ENCODE data around the gene COQ9. TPM values are rescaled to one million over a fixed set of nuclear protein-coding genes. Genes with fewer than 3 reads are reported as not detected.

The COQ9 gene
- total and polyA plus RNA-seq, 2 of the 4 experiments (the other 2 are of a cell fraction): 57.9 to 58.5 TPM

GRCh38 chr16:57478396-57479204 lies 31.3 kb downstream of the COQ9 start:
- H3K14ac ChIP-seq (replicated peaks; ENCODE audit: low read depth, low read length): no peak overlapping the region
- no peak overlapping the region; a peak in 1 of 4 replicates for H4K8ac ChIP-seq (ENCODE audit: low read depth in 2 of 2, low read length in 2 of 2)
- POLR2A ChIA-PET (ENCODE audit: unreplicated experiment): no interaction called here
- in situ Hi-C loops (cut with MboI; ENCODE audit: low sequenced_read_pairs) (no loop called here), dilution Hi-C loops (cut with HindIII; ENCODE audit: low sequenced_read_pairs, unreplicated experiment) (no loop called here), intact Hi-C loops (cut with micrococcal nuclease) (no loop called here)
- CTCF ChIA-PET: no interaction called here
- H3K4me3 ChIP-seq (ENCODE audit: insufficient read depth, low read depth, low read length): peak overlapping the region; percentile 42
- no peaks in the 10 kb centered on the region for H4K20me1 ChIP-seq (ENCODE audit: insufficient read depth, low read length)
- peak overlapping the region; percentile 84 for H2AK9ac ChIP-seq (replicated peaks; ENCODE audit: low read depth, low read length, poor library complexity)
- no peak for TF ChIP-seq USF2 (IDR thresholded peaks at IDR 0.05; ENCODE audit: low read depth, low read length)
- no peak for TF ChIP-seq FOS (IDR thresholded peaks at IDR 0.05; ENCODE audit: low read depth, low read length)
- no peaks in the 10 kb centered on the region for H3K9me3 ChIP-seq (ENCODE audit: control insufficient read depth, insufficient read depth, low read length)
- no peak overlapping the region for H3K23ac ChIP-seq (ENCODE audit: low read depth, low read length)
- no peak overlapping the region for H2BK5ac ChIP-seq (ENCODE audit: low read depth, low read length, poor library complexity, severe bottlenecking)
- no peak; the same call in 1 of the 2 replicates for ATAC-seq (ENCODE audit: low read depth)
- no peak overlapping the region for H3K56ac ChIP-seq (ENCODE audit: extremely low read depth, insufficient read depth, low read length)
- H4K91ac ChIP-seq (ENCODE audit: insufficient read depth, low read depth, low read length): no peak overlapping the region
- peaks cover 6% of the 10 kb centered on the region; the same call in 1 of the 2 replicates for H3K36me3 ChIP-seq (ENCODE audit: control insufficient read depth, insufficient read depth, low read length)
- H3K9ac ChIP-seq (ENCODE audit: low read depth, low read length): peak overlapping the region; percentile 28
- H3K4ac ChIP-seq (ENCODE audit: low read depth, low read length): peak overlapping the region; percentile 36; the same call in 1 of the 2 replicates
- peak overlapping the region; percentile 16; the same call in 1 of the 2 replicates for H4K5ac ChIP-seq (ENCODE audit: low read depth, low read length)
- H3K4me2 ChIP-seq (ENCODE audit: low read depth, low read length): peak overlapping the region; percentile 90
- H3K9me1 ChIP-seq (ENCODE audit: insufficient read depth, low read length): no peaks in the 10 kb centered on the region
- WGBS, 2 experiments (ENCODE audit: extremely low coverage in 2 of 2, insufficient read length in 1 of 2): 0 to 100% methylated on average over 1 to 3 of the region's 15 CpGs
- H3K27me3 ChIP-seq (ENCODE audit: control insufficient read depth, insufficient read depth, low read length): no peaks in the 10 kb centered on the region
- no peak overlapping the region; the same call in 1 of the 2 replicates for H3K27ac ChIP-seq (ENCODE audit: insufficient read depth, low read length)
- no peak overlapping the region for H2BK120ac ChIP-seq (ENCODE audit: low read depth, low read length)
- no peak overlapping the region for H3K18ac ChIP-seq (ENCODE audit: low read depth, low read length)
- no peak overlapping the region for H2AK5ac ChIP-seq (ENCODE audit: low read depth, low read length)
- no peak overlapping the region for H2BK20ac ChIP-seq (ENCODE audit: low read depth, low read length)
- no peak overlapping the region for H2BK15ac ChIP-seq (ENCODE audit: low read depth, low read length)
- H2AFZ ChIP-seq (replicated peaks; ENCODE audit: low read length, poor library complexity): peak overlapping the region; percentile 86
- H3K4me1 ChIP-seq (ENCODE audit: control insufficient read depth, insufficient read depth, low read length): peaks cover 12% of the 10 kb centered on the region
- no peak for DNase-seq
- no TSS peak for BruUV-seq (replicated peaks)
- H3K79me1 ChIP-seq (ENCODE audit: low read depth in 1 of 2, low read length in 2 of 2): peaks cover 9 to 22% of the 10 kb centered on the region in 2 experiments
